Heart right ventricle (tissue), 16 donors: ENCODE data around the gene CATSPERD. TPM values are rescaled to one million over a fixed set of nuclear protein-coding genes. Genes with fewer than 3 reads are reported as not detected.

Source experiments
- ATAC-seq, 8 donors: fragments of 200-7000 bp; cut with Tn5 transposase; one replicate each; pipeline ENCODE4 v1.9.1; 2020; ENCODE audit warnings: mild to moderate bottlenecking in 8 of 8, moderate library complexity in 8 of 8, moderate number of reproducible peaks in 1 of 8
- DNase-seq, 2 donors: peaks; one replicate each; pipeline ENCODE4 v3.0.0-alpha.2; 2020
- H3K27ac ChIP-seq, 10 donors: fragments of 200-600 bp; sonication (generic) in 2 of 10; one replicate each; pipeline versions ENCODE4 v1.5.0 to v1.8.0; 2020 to 2022; ENCODE audit warnings: mild to moderate bottlenecking in 3 of 10
- H3K27me3 ChIP-seq, 7 donors: fragments of 200-600 bp; one replicate each; pipeline ENCODE4 v1.8.0; 2021 to 2022; ENCODE audit warnings: mild to moderate bottlenecking in 2 of 7
- H3K36me3 ChIP-seq, 9 donors: fragments of 200-600 bp; sonication (generic) in 1 of 9; one replicate each; pipeline versions ENCODE4 v1.5.0 to v1.8.0; 2020 to 2022; ENCODE audit warnings: mild to moderate bottlenecking in 2 of 9
- H3K4me1 ChIP-seq, 9 donors: fragments of 200-600 bp; sonication (generic) in 1 of 9; one replicate each; pipeline versions ENCODE4 v1.5.0 to v1.8.0; 2020 to 2022; ENCODE audit warnings: mild to moderate bottlenecking in 4 of 9
- H3K4me3 ChIP-seq, 10 donors: fragments of 200-600 bp; sonication (generic) in 2 of 10; one replicate each; pipeline versions ENCODE4 v1.5.0 to v1.8.0; 2020 to 2022; ENCODE audit warnings: mild to moderate bottlenecking in 7 of 10, moderate library complexity in 2 of 10
- H3K9me3 ChIP-seq, 11 donors: fragments of 200-600 bp in 10 of 11; sonication (generic) in 2 of 11; one replicate each; pipeline versions ENCODE4 v1.5.0 to v1.8.0; 2013 to 2022; ENCODE audit warnings: mild to moderate bottlenecking in 2 of 11, control low read depth in 1 of 11, moderate library complexity in 1 of 11
- WGBS, 2 donors: extraction: QIAGEN DNeasy Blood & Tissue Kit; methylation state at CpG; one replicate each; pipeline ENCODE4 v1.1.7; 2013; ENCODE audit warnings: inconsistent platforms in 1 of 2; 5-methylcytosine and 5-hydroxymethylcytosine counted together
- intact Hi-C, 10 donors: fragments of 100-400 bp; cut with DNase I; formaldehyde crosslinking; loops; one replicate each; pipeline versions ENCODE4 v1.11.1 to v1.14.2; 2022
- polyA plus RNA-seq, 2 donors: library from polyadenylated mRNA; stranded (reverse); fragments of 200-250 nt; gene quantifications; one replicate each; pipeline ENCODE4 v1.2.3, GENCODE V29; 2013
- total RNA-seq, 10 donors: library from RNA; stranded (reverse); fragmentation: NEBNext Ultra II Directional in 3 of 10; extraction: Animal tissue kit (Norgen Biotek cat#: 25700) in 3 of 10; gene quantifications; one replicate each; pipeline versions ENCODE4 v1.2.1 to v1.2.4, GENCODE V29; 2021 to 2023
- TF ChIP-seq, protein P1 (sequence below), 9 donors: fragments of 200-600 bp; sonication (generic) in 2 of 9; IDR thresholded peaks; one replicate each; pipeline versions ENCODE4 v1.5.0 to v1.8.0; 2021 to 2022; ENCODE audit warnings: antibody characterized with exemption in 9 of 9, mild to moderate bottlenecking in 5 of 9, moderate library complexity in 1 of 9
- donor health status: Arrhythmogenic right ventricular cardiomyopathy.
- donor health status: ischemic (EF 13 %, LVEDD 7.1; RV severe dilation, severe dysfunction).
- donor health status: healthy with polysubstance abuse.
- donor health status: DM: no; HTN: yes; CAD: no.
- donor health status: DM: no; HTN: no; CAD: no.
- donor health status: ischemic (EF 25% LVEDD 6.9; RV normal size, moderate dysfunction).
- donor health status: ischemic (EF 25% LVEDD 5.7; RV mildly dilated, moderate dysfunction).
- donor health status: healthy.
- donor health status: DM: yes; HTN: yes; CAD: no.
- donor health status: Ischemic cardiomyopathy.
- donor health status: ischemic (EF 35%, LVEDD 5.7; RV mildly dilated, moderate dysfunction).
- donor health status: nonischemic (EF 11% LVEDD 7.7; RV severe dilation, severe dysfunction).
- donor health status: DM: yes; HTN: yes; CAD: no.
- donor health status: PGD.
- donor health status: ischemic (EF 29% LVEDD 5.4; RV normal size, mild dysfunction).
- donor health status: nonischemic (EF 23%, LVEDD 6.1; RV moderate dilation, normal function).

The CATSPERD gene
- total and polyA plus RNA-seq, 12 donors, result not detected

DNA sequence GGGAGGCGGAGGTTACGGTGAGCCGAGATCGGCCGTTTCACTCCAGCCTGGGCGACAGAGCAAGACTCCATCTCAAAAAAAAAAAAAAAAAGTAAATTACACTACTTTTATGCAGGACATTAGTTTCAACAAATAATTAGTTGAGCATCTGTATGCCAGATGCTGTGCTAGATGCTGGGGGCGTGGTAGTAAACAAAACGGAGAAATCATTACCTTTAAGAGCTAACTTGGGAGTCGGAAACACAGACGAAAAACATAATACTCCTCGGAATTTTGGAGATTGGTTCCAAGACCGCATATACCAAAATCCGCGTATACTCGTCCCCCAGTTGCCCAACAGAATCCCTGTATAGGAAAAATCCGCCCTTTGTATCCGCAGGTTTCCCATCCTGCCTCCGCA, 71.8 kb downstream of the CATSPERD start:
- 94 to 96% methylated on average over 18 of the region's 18 CpGs for WGBS, 2 donors
- Histone ChIP-seq H3K27me3 (no peaks in the 10 kb centered on the region), H3K4me3 (no peak overlapping the region), H3K27ac (no peak overlapping the region), H3K9me3 (no peaks in the 10 kb centered on the region), H3K36me3 (peaks cover 9 to 29% (median 26%) of the 10 kb centered on the region in 9 donors), H3K4me1 (peaks cover 2 to 9% (median 6%) of the 10 kb centered on the region in 9 donors)
- DNase-seq, result no peak
- no peak for ATAC-seq
- TF ChIP-seq, protein P1, sequence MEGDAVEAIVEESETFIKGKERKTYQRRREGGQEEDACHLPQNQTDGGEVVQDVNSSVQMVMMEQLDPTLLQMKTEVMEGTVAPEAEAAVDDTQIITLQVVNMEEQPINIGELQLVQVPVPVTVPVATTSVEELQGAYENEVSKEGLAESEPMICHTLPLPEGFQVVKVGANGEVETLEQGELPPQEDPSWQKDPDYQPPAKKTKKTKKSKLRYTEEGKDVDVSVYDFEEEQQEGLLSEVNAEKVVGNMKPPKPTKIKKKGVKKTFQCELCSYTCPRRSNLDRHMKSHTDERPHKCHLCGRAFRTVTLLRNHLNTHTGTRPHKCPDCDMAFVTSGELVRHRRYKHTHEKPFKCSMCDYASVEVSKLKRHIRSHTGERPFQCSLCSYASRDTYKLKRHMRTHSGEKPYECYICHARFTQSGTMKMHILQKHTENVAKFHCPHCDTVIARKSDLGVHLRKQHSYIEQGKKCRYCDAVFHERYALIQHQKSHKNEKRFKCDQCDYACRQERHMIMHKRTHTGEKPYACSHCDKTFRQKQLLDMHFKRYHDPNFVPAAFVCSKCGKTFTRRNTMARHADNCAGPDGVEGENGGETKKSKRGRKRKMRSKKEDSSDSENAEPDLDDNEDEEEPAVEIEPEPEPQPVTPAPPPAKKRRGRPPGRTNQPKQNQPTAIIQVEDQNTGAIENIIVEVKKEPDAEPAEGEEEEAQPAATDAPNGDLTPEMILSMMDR (IDR thresholded peaks at IDR 0.05), result no peak
- intact Hi-C loops, result loop anchor here in 1 of 10 donors (5.0 kb wide), 1 partner anchor 170 kb away; the partner anchor contains the start of genes SAFB and SAFB2

DNA sequence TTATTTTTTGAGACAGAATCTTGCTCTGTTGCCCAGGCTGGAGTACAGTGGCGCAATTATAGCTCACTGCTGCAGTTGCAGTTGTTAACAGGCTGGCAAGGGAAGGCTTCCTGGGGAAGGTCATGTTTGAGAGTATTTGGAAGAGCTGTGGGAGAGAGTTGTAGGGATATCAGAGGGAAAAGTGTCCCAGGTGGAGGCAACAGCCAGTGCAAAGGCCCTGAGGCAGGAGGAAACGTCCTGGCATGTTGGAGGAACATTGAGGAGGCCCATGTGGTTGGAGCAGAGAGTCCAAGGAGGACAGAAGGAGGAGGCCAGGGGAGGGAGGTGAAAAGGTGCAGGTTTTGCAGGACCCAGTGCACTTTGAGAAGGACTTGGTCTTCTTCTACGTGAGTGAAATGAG, 72.8 kb downstream of the CATSPERD start:
- intact Hi-C loops, result loop anchor here in 1 of 10 donors (5.0 kb wide), 1 partner anchor 171 kb away; the partner anchor contains the start of genes SAFB and SAFB2
- H3K27me3 ChIP-seq, result no peaks in the 10 kb centered on the region
- ATAC-seq (no peak), DNase-seq (no peak)
- no peak overlapping the region for H3K27ac ChIP-seq
- no peaks in the 10 kb centered on the region for H3K9me3 ChIP-seq
- no peak overlapping the region for H3K4me3 ChIP-seq
- 92 to 93% methylated on average over 3 of the region's 3 CpGs for WGBS, 2 donors
- H3K36me3 ChIP-seq, result peaks cover 4 to 19% (median 17%) of the 10 kb centered on the region in 9 donors
- TF ChIP-seq, protein P1 (IDR thresholded peaks at IDR 0.05), result no peak
- peaks cover 2 to 9% (median 6%) of the 10 kb centered on the region in 9 donors for H3K4me1 ChIP-seq

DNA sequence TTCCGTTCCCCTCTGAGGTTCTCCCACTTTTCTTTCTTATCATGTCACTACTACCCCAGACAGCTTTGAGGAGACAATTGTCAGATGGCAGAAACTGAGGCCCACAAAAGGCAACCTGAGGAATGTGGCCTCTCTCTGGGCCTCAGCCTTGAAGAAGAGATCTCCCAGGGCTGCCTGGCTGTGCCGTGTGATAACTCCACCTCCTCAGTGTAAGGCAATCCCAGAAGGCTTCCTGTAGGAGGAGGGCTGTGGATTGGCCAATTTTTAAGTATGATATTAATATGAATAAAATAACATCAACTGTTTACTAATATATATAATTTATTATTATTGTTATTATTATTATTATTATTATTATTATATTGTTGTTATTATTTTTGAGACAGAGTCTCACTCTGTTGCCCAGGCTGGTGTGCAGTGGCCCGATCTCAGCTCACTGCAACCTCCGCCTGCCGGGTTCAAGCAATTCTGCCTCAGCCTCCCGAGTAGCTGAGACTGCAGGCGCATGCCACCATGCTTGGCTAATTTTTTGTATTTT, 75.0 kb downstream of the CATSPERD start:
- no peak for ATAC-seq
- Histone ChIP-seq H3K4me3 (no peak overlapping the region), H3K27me3 (peaks cover 0 to 19% (median 8%) of the 10 kb centered on the region in 7 donors), H3K36me3 (no peaks in the 10 kb centered on the region), H3K9me3 (no peaks in the 10 kb centered on the region), H3K27ac (no peak overlapping the region), H3K4me1 (peaks cover 0 to 21% (median 5%) of the 10 kb centered on the region in 9 donors)
- whole genome bisulfite sequencing, 2 donors, result 87 to 92% methylated on average over 7 of the region's 7 CpGs
- intact Hi-C loops, result no loop called here
- DNase-seq, result no peak
- TF ChIP-seq, protein P1 (IDR thresholded peaks at IDR 0.05), result no peak

DNA sequence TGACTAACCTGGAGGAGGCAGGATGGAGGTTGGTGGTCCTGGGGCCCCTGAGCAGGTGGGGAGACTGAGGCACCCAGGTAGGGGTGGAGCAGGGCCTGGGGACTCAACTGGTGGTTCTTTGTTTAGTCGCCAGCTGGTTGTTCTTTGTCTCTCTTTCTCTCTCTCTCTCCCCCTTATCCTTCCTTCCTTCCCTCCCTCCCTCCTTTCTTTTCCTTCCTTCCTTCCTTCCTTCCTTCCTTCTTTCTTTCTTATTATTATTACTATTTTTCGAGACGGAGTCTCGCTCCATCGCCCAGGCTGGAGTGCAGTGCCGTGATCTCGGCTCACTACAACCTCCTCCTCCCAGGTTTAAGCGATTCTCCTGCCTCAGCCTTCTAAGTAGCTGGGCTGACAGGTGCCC, 77.8 kb downstream of the CATSPERD start:
- H3K9me3 ChIP-seq, result no peaks in the 10 kb centered on the region
- no peak overlapping the region for H3K4me3 ChIP-seq
- WGBS, 2 donors, result 76 to 80% methylated on average over 8 of the region's 8 CpGs
- DNase-seq (no peak), ATAC-seq (no peak)
- no peaks in the 10 kb centered on the region for H3K36me3 ChIP-seq
- TF ChIP-seq, protein P1 (IDR thresholded peaks at IDR 0.05), result no peak
- intact Hi-C loops, result no loop called here
- H3K27me3 ChIP-seq, result peaks cover 0 to 46% (median 25%) of the 10 kb centered on the region in 7 donors
- H3K27ac ChIP-seq, result no peak overlapping the region
- H3K4me1 ChIP-seq, result peaks cover 0 to 38% (median 5%) of the 10 kb centered on the region in 9 donors
